GM23338 (cell line): ENCODE results near the gene HNMT. TPM values are rescaled to one million over a fixed set of nuclear protein-coding genes. Genes with fewer than 3 reads are reported as not detected.

Experiments used
- ATAC-seq: fragments of 200-7000 bp; cut with Tn5 transposase; 3 replicates; pipeline ENCODE4 v1.9.1; 2020
- DNase-seq: peaks from one replicate; pipeline ENCODE4 v3.0.0-alpha.2; 2015; ENCODE audit warnings: low spot score
- H2AFZ ChIP-seq: fragments of 200-600 bp; sonication (generic); 2 replicates; pipeline ENCODE4 v1.8.0; 2016; ENCODE audit warnings: antibody characterized with exemption, mild to moderate bottlenecking, moderate library complexity
- H3F3A ChIP-seq: fragments of 200-600 bp; sonication (generic); replicated peaks from 2 replicates; pipeline ENCODE4 v1.8.0; 2017; ENCODE audit warnings: antibody characterized with exemption, mixed run types, low read depth
- H3K27ac ChIP-seq: fragments of 200-600 bp; sonication (generic); 2 replicates; pipeline ENCODE4 v1.6.1; 2016; ENCODE audit warnings: low read depth
- H3K27me3 ChIP-seq: fragments of 200-600 bp; sonication (generic); 2 replicates; pipeline ENCODE4 v1.8.0; 2016; ENCODE audit warnings: mild to moderate bottlenecking, mixed run types, moderate library complexity; ENCODE audit not compliant: insufficient read depth
- H3K36me3 ChIP-seq: fragments of 200-600 bp; sonication (generic); 2 replicates; pipeline ENCODE4 v1.8.0; 2016; ENCODE audit warnings: mild to moderate bottlenecking; ENCODE audit not compliant: insufficient read depth
- H3K4me1 ChIP-seq: fragments of 200-600 bp; sonication (generic); 2 replicates; pipeline ENCODE4 v1.8.0; 2016; ENCODE audit warnings: mild to moderate bottlenecking, moderate library complexity; ENCODE audit not compliant: insufficient read depth
- H3K4me2 ChIP-seq: fragments of 200-600 bp; sonication (generic); 2 replicates; pipeline ENCODE4 v1.7.1; 2017; ENCODE audit warnings: mixed run types
- H3K4me3 ChIP-seq: fragments of 200-600 bp; sonication (generic); 2 replicates; pipeline ENCODE4 v1.6.1; 2016; ENCODE audit warnings: mixed run types
- H3K79me2 ChIP-seq: fragments of 200-600 bp; sonication (generic); replicated peaks from 2 replicates; pipeline ENCODE4 v1.8.0; 2017; ENCODE audit warnings: mild to moderate bottlenecking; ENCODE audit not compliant: insufficient read depth
- H3K9me2 ChIP-seq: fragments of 200-600 bp; sonication (generic); 2 replicates; pipeline ENCODE4 v1.8.0; 2017; ENCODE audit not compliant: insufficient read depth
- H4K20me1 ChIP-seq: fragments of 200-600 bp; sonication (generic); replicated peaks from 2 replicates; pipeline ENCODE4 v1.8.0; 2017; ENCODE audit warnings: mild to moderate bottlenecking; ENCODE audit not compliant: insufficient read depth
- H3K27ac Mint-ChIP-seq: 2 replicates; pipeline ENCODE4 v1.8.0; 2020; ENCODE audit warnings: inconsistent platforms, mild to moderate bottlenecking, moderate library complexity, mixed read lengths
- H3K27me3 Mint-ChIP-seq: 3 replicates; pipeline ENCODE4 v1.8.0; 2022; ENCODE audit warnings: low read depth, mild to moderate bottlenecking, moderate library complexity, mixed read lengths, inconsistent platforms; ENCODE audit not compliant: insufficient read depth, poor library complexity
- H3K36me3 Mint-ChIP-seq: 3 replicates; pipeline ENCODE4 v1.8.0; 2021; ENCODE audit warnings: low read depth, mild to moderate bottlenecking, inconsistent platforms, moderate library complexity, mixed read lengths
- H3K4me1 Mint-ChIP-seq: 3 replicates; pipeline ENCODE4 v1.8.0; 2020; ENCODE audit warnings: mild to moderate bottlenecking, inconsistent platforms, mixed read lengths
- H3K4me3 Mint-ChIP-seq: 3 replicates; pipeline ENCODE4 v1.8.0; 2021; ENCODE audit warnings: moderate library complexity, mild to moderate bottlenecking, inconsistent platforms, mixed read lengths
- H3K9me3 Mint-ChIP-seq: 3 replicates; pipeline ENCODE4 v1.8.0; 2020; ENCODE audit warnings: moderate library complexity, mild to moderate bottlenecking, inconsistent platforms, mixed read lengths
- CREB1 ChIP-seq: fragments of 250-450 bp; sonication (Bioruptor Pico); IDR thresholded peaks from 2 replicates; pipeline ENCODE4 v1.5.0; 2020; ENCODE audit warnings: low read depth, mild to moderate bottlenecking, moderate library complexity
- EZH2phosphoT487 ChIP-seq: fragments of 200-600 bp; sonication (generic); IDR thresholded peaks from one replicate; pipeline ENCODE4 v1.8.1; 2018; ENCODE audit warnings: antibody characterized with exemption; ENCODE audit not compliant: unreplicated experiment
- JUNB ChIP-seq: IDR thresholded peaks from one replicate; pipeline ENCODE4 v1.6.1; 2016; ENCODE audit warnings: antibody characterized with exemption; ENCODE audit not compliant: unreplicated experiment
- NANOG ChIP-seq: IDR thresholded peaks from 2 replicates; pipeline ENCODE4 v1.6.1; 2016; ENCODE audit warnings: antibody characterized with exemption, borderline replicate concordance
- POLR2AphosphoS5 ChIP-seq: IDR thresholded peaks from 2 replicates; pipeline ENCODE4 v1.6.1; 2016; ENCODE audit warnings: antibody characterized with exemption, low read depth
- ZNF114 ChIP-seq: fragments of 250-450 bp; sonication (Bioruptor Pico); IDR thresholded peaks from 2 replicates; pipeline ENCODE4 v1.5.0; 2020; ENCODE audit warnings: mild to moderate bottlenecking, moderate library complexity
- ZNF331 ChIP-seq: fragments of 250-450 bp; sonication (Bioruptor Pico); IDR thresholded peaks from 2 replicates; pipeline ENCODE4 v1.5.0; 2020; ENCODE audit warnings: low read depth, mild to moderate bottlenecking, moderate library complexity
- polyA plus RNA-seq: library from polyadenylated mRNA; unstranded; fragments of >200 nt; fragmentation: Nextera tagmentation; extraction: Ambion mirVana; gene quantifications from 2 replicates; pipeline ENCODE4 v1.2.1, GENCODE V29; 2016
- total RNA-seq: library from RNA; depleted of rRNA; stranded (reverse); fragments of >200 nt; shearing (Covaris generic); gene quantifications from 2 replicates; pipeline ENCODE4 v1.2.3, GENCODE V29; 2014
- TF ChIP-seq, protein P1 (sequence below): IDR thresholded peaks from 2 replicates; pipeline ENCODE4 v1.6.1; 2016; ENCODE audit warnings: antibody characterized with exemption
- TF ChIP-seq, protein P2 (sequence below), 2 experiments: fragments of 200-600 bp in 1 of 2; sonication (generic) in 1 of 2; conservative IDR thresholded peaks; 2 replicates each; pipeline versions ENCODE4 v1.5.1 to v1.6.1; 2016 to 2017; ENCODE audit warnings: antibody characterized with exemption in 2 of 2, low read depth in 2 of 2, mild to moderate bottlenecking in 2 of 2, moderate library complexity in 1 of 2
- TF ChIP-seq, protein P3 (sequence below): IDR thresholded peaks from one replicate; pipeline ENCODE4 v1.6.1; 2018; ENCODE audit warnings: antibody characterized with exemption; ENCODE audit not compliant: unreplicated experiment

HNMT gene
- total and polyA plus RNA-seq, 2 experiments from 2014 or later, result 3.3 to 3.4 TPM

DNA sequence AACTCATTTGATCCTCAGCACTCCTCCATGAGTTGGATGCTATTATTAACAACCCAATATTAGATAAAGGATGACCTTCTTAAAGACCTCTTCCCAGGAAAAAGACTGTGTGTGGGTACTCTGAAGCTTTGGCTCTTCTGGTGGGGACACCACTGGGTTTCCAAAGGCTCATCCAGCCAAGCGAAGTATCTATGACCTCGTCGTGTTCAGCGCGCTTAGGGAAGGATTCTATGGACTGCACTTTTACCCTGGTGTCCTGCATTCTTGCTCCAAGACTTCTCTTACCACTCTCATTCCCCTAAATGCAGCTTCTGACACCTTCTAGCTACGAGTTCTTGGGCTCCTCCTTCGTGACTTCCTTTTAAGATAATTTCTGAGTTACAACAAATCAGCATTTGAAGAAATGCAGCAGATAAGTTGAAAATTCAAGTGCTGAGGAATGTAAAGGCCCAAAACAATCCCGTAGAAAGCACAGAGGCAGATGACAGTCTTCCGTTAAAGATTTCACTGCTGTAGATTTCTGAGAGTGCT is 673 bp upstream of the HNMT start:
- no peaks in the 10 kb centered on the region for H3K9me2 ChIP-seq
- Mint-ChIP-seq H3K4me1 (peaks cover 18% of the 10 kb centered on the region), H3K27me3 (no peaks in the 10 kb centered on the region), H3K4me3 (no peak overlapping the region), H3K9me3 (no peaks in the 10 kb centered on the region; the same call in 2 of the 3 replicates), H3K27ac (peak overlapping the region; percentile 90), H3K36me3 (no peaks in the 10 kb centered on the region)
- H3K4me3 ChIP-seq, result no peak overlapping the region
- peaks cover 19% of the 10 kb centered on the region for H3K4me1 ChIP-seq
- no peaks in the 10 kb centered on the region for H3K36me3 ChIP-seq
- DNase-seq (no peak), ATAC-seq (no peak)
- TF ChIP-seq CREB1 (CRISPR knock-in tag) (no peak), ZNF331 (CRISPR knock-in tag) (no peak), POLR2AphosphoS5 (no peak), EZH2phosphoT487 (no peak), NANOG (no peak), JUNB (no peak), ZNF114 (CRISPR knock-in tag) (no peak)
- TF ChIP-seq, protein P1, sequence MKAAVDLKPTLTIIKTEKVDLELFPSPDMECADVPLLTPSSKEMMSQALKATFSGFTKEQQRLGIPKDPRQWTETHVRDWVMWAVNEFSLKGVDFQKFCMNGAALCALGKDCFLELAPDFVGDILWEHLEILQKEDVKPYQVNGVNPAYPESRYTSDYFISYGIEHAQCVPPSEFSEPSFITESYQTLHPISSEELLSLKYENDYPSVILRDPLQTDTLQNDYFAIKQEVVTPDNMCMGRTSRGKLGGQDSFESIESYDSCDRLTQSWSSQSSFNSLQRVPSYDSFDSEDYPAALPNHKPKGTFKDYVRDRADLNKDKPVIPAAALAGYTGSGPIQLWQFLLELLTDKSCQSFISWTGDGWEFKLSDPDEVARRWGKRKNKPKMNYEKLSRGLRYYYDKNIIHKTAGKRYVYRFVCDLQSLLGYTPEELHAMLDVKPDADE, result no peak
- TF ChIP-seq, protein P2, sequence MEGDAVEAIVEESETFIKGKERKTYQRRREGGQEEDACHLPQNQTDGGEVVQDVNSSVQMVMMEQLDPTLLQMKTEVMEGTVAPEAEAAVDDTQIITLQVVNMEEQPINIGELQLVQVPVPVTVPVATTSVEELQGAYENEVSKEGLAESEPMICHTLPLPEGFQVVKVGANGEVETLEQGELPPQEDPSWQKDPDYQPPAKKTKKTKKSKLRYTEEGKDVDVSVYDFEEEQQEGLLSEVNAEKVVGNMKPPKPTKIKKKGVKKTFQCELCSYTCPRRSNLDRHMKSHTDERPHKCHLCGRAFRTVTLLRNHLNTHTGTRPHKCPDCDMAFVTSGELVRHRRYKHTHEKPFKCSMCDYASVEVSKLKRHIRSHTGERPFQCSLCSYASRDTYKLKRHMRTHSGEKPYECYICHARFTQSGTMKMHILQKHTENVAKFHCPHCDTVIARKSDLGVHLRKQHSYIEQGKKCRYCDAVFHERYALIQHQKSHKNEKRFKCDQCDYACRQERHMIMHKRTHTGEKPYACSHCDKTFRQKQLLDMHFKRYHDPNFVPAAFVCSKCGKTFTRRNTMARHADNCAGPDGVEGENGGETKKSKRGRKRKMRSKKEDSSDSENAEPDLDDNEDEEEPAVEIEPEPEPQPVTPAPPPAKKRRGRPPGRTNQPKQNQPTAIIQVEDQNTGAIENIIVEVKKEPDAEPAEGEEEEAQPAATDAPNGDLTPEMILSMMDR (conservative IDR thresholded peaks at IDR 0.05; ENCODE audit: low read depth in 2 of 2), result no peak
- TF ChIP-seq, protein P3, sequence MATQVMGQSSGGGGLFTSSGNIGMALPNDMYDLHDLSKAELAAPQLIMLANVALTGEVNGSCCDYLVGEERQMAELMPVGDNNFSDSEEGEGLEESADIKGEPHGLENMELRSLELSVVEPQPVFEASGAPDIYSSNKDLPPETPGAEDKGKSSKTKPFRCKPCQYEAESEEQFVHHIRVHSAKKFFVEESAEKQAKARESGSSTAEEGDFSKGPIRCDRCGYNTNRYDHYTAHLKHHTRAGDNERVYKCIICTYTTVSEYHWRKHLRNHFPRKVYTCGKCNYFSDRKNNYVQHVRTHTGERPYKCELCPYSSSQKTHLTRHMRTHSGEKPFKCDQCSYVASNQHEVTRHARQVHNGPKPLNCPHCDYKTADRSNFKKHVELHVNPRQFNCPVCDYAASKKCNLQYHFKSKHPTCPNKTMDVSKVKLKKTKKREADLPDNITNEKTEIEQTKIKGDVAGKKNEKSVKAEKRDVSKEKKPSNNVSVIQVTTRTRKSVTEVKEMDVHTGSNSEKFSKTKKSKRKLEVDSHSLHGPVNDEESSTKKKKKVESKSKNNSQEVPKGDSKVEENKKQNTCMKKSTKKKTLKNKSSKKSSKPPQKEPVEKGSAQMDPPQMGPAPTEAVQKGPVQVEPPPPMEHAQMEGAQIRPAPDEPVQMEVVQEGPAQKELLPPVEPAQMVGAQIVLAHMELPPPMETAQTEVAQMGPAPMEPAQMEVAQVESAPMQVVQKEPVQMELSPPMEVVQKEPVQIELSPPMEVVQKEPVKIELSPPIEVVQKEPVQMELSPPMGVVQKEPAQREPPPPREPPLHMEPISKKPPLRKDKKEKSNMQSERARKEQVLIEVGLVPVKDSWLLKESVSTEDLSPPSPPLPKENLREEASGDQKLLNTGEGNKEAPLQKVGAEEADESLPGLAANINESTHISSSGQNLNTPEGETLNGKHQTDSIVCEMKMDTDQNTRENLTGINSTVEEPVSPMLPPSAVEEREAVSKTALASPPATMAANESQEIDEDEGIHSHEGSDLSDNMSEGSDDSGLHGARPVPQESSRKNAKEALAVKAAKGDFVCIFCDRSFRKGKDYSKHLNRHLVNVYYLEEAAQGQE, result no peak
- peak overlapping the region; percentile 65 for H3K4me2 ChIP-seq
- peak overlapping the region; percentile 96; the same call in 1 of the 2 replicates for H2AFZ ChIP-seq
- no peaks in the 10 kb centered on the region for H3F3A ChIP-seq
- H3K79me2 ChIP-seq, result no peaks in the 10 kb centered on the region
- no peaks in the 10 kb centered on the region for H3K27me3 ChIP-seq
- H3K27ac ChIP-seq, result peak overlapping the region; percentile 78
- no peaks in the 10 kb centered on the region for H4K20me1 ChIP-seq
